ENCODE measurements around the gene PHOSPHO2. TPM values are rescaled to one million over a fixed set of nuclear protein-coding genes. Genes with fewer than 3 reads are reported as not detected.
"Not testable (repeated sequence)": the region's sequence is repeated elsewhere in the genome, so short reads cannot be mapped to it uniquely, and the experiment has no call there.

The PHOSPHO2 gene
- total RNA-seq, 5 donors from 2014 or later (not counting 1 experiment from before 2014, with no cell fraction given), result 3.6 to 8.6 (median 6.1) TPM

DNA sequence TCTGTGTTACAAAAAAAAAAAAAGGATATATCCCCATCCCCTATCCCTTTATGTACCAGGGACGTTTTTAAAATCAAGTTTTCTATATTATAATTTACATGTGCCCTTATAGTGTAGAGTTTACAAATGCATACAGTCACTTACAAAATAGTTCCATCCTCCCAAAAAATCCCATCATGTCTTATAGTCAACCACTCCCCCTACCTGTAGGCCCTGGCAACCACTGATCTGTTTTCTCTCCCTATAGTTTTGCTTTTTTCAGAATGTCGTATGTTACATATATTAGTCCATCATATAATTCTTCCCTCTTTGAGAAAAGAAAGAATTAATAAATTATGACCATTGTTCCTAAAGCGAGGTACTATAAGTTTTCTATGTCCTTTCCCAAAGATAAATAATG is 17.9 kb upstream of the PHOSPHO2 start:
- Histone ChIP-seq H3K27ac (ENCODE audit: low read length) (no peak overlapping the region), H3K36me3 (ENCODE audit: control insufficient read depth in 2 of 2, extremely low read depth in 1 of 2, insufficient read depth in 1 of 2, low read length in 1 of 2) (no peaks in the 10 kb centered on the region), H3K27me3 (replicated peaks in 1 of 2; ENCODE audit: control insufficient read depth in 2 of 2, extremely low read depth in 1 of 2, insufficient read depth in 2 of 2, low read length in 1 of 2) (peaks cover 0 to 10% of the 10 kb centered on the region in 2 experiments), H3K4me1 (ENCODE audit: control insufficient read depth in 1 of 2, extremely low read depth in 1 of 2, insufficient read depth in 2 of 2, low read length in 2 of 2) (no peaks in the 10 kb centered on the region), H3K4me3 (ENCODE audit: control insufficient read depth in 1 of 2, extremely low read depth in 1 of 2, low read length in 1 of 2) (no peak overlapping the region), H3K9me3 (peaks cover 2% of the 10 kb centered on the region)
- WGBS (ENCODE audit: insufficient coverage), result no CpG with 5 or more reads among the region's 3 CpGs
- Mint-ChIP-seq H3K27ac (no peak overlapping the region), H3K4me3 (no peak overlapping the region), H3K4me1 (no peaks in the 10 kb centered on the region), H3K27me3 (peaks cover 2 to 4% of the 10 kb centered on the region in 2 donors), H3K9me3 (no peaks in the 10 kb centered on the region), H3K36me3 (no peaks in the 10 kb centered on the region)
- ChIA-PET POLR2A (no interaction called here), CTCF (no interaction called here)
- no peak for ATAC-seq (replicated peaks in 1 of 4)
- no peak for DNase-seq

DNA sequence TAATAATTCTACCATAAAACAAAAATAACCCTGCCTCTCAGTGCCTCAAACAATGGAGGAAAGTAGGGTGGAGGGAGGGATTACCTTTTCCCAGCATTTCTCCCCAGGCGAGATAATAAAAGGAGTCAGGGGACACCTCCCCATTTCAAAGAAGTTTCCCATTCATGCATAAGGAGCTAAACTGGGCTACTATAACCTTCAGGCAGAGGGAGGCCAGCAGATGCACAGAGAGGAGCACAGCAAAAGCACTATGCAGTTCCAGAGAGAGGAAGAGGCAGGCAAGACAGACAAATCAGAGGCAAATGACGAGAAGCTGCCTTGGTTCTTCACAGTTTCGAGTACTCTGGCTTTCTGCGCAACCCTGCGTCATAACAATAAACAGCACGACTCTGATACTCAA is 17.4 kb upstream of the PHOSPHO2 start:
- no peak overlapping the region for H3K4me3 ChIP-seq (ENCODE audit: control insufficient read depth in 1 of 2, extremely low read depth in 1 of 2, low read length in 1 of 2)
- peaks cover 2 to 4% of the 10 kb centered on the region in 2 donors for H3K27me3 Mint-ChIP-seq
- peaks cover 2% of the 10 kb centered on the region for H3K9me3 ChIP-seq
- WGBS (ENCODE audit: insufficient coverage), result no CpG with 5 or more reads among the region's 6 CpGs
- H3K4me1 Mint-ChIP-seq, result no peaks in the 10 kb centered on the region
- no peaks in the 10 kb centered on the region for H3K36me3 ChIP-seq (ENCODE audit: control insufficient read depth in 2 of 2, extremely low read depth in 1 of 2, insufficient read depth in 1 of 2, low read length in 1 of 2)
- peaks cover 0 to 7% of the 10 kb centered on the region in 2 experiments for H3K27me3 ChIP-seq (replicated peaks in 1 of 2; ENCODE audit: control insufficient read depth in 2 of 2, extremely low read depth in 1 of 2, insufficient read depth in 2 of 2, low read length in 1 of 2)
- CTCF ChIA-PET, result interaction anchor here in 1 of 2 donors (1.1 kb wide), 1 partner anchor 9 kb away, joined by 3 read pairs; no protein-coding TSS in a partner anchor
- POLR2A ChIA-PET, result no interaction called here
- no peak overlapping the region for H3K27ac Mint-ChIP-seq
- no peaks in the 10 kb centered on the region for H3K4me1 ChIP-seq (ENCODE audit: control insufficient read depth in 1 of 2, extremely low read depth in 1 of 2, insufficient read depth in 2 of 2, low read length in 2 of 2)
- ATAC-seq (replicated peaks in 1 of 4), result no peak
- no peak for DNase-seq
- H3K36me3 Mint-ChIP-seq, result no peaks in the 10 kb centered on the region
- H3K9me3 Mint-ChIP-seq, result no peaks in the 10 kb centered on the region
- H3K4me3 Mint-ChIP-seq, result no peak overlapping the region
- no peak overlapping the region for H3K27ac ChIP-seq (ENCODE audit: low read length)

DNA sequence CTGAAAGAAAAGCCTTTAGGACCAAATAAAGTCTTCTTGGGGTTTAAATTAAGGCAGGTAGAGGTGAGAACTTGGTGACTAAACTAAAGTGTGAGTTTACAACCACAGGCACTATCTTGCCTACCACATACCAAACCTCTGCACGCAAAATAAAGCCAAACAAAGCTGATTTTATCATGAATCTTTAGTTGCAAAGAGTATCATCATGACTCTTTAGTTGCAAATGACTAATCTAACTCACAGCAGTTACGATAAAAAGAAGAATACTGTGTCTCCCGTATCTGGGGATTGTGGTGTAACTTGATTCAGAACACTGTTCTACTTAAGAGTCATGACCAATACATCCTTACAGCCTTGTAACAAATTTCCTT is 11.2 kb upstream of the PHOSPHO2 start:
- Mint-ChIP-seq H3K4me1 (peaks cover 0 to 16% (median 6%) of the 10 kb centered on the region in 3 donors), H3K27me3 (no peaks in the 10 kb centered on the region), H3K4me3 (no peak overlapping the region), H3K36me3 (no peaks in the 10 kb centered on the region), H3K27ac (peak overlapping the region; percentile 22 to 76), H3K9me3 (no peaks in the 10 kb centered on the region)
- DNase-seq, result peak in 1 of 35 experiments; percentile 59
- peak overlapping the region; percentile 48 for H3K27ac ChIP-seq (ENCODE audit: low read length)
- H3K36me3 ChIP-seq (ENCODE audit: control insufficient read depth in 2 of 2, extremely low read depth in 1 of 2, insufficient read depth in 1 of 2, low read length in 1 of 2), result no peaks in the 10 kb centered on the region
- ATAC-seq (replicated peaks in 1 of 4), result peak in 3 of 4 experiments; percentile 37 to 75 (median 43)
- H3K27me3 ChIP-seq (replicated peaks in 1 of 2; ENCODE audit: control insufficient read depth in 2 of 2, extremely low read depth in 1 of 2, insufficient read depth in 2 of 2, low read length in 1 of 2), result no peaks in the 10 kb centered on the region
- no peaks in the 10 kb centered on the region for H3K4me1 ChIP-seq (ENCODE audit: control insufficient read depth in 1 of 2, extremely low read depth in 1 of 2, insufficient read depth in 2 of 2, low read length in 2 of 2)
- H3K9me3 ChIP-seq, result peaks cover 2% of the 10 kb centered on the region
- no peak overlapping the region for H3K4me3 ChIP-seq (ENCODE audit: control insufficient read depth in 1 of 2, extremely low read depth in 1 of 2, low read length in 1 of 2)
- POLR2A ChIA-PET, result interaction anchor here in 1 of 2 donors (2.0 kb wide), 1 partner anchor 10 kb away, joined by 25 read pairs; the partner anchor contains the start of genes CFAP210 and PHOSPHO2
- whole genome bisulfite sequencing (ENCODE audit: insufficient coverage), result no CpG with 5 or more reads among the region's 3 CpGs
- CTCF ChIA-PET, result interaction anchor here in 1 of 2 donors (2.7 kb wide), 1 partner anchor 11 kb away, joined by 9 read pairs; the partner anchor contains the start of genes CFAP210 and PHOSPHO2

DNA sequence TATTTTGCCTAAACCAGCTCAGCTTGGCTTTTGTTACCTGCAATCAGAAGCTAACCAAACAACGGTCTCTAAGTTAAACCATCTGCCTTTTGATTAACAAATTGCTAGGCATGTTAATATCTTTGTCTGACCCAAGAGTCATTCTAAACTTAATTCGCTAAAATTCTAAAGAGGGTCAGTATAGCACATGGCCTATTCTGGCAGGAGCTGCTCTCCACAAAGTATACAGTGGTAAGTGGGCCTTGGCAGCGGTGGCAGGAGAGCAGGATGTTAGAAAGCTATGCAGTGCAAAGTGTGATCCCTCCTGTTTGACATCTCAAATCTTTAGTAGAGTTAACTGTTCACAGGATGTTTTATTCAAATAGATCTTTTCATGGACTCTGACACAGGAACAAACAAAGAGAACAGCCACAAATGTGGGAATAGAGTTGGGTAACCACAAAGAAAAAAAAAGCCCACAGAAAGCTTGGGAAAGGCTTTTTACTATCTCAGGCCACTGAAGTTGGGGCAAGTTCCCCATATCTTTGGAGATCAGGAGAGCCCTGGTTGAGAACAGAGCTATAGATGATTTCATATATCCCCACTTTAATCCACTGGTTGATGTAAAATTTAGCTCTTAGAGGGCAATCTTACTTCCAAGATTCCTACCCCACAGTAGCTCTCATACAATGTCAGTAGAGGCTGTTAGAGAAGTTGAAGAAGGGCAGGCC is 10.7 kb upstream of the PHOSPHO2 start:
- Histone ChIP-seq H3K36me3 (ENCODE audit: control insufficient read depth in 2 of 2, extremely low read depth in 1 of 2, insufficient read depth in 1 of 2, low read length in 1 of 2) (no peaks in the 10 kb centered on the region), H3K27ac (ENCODE audit: low read length) (peak overlapping the region; percentile 48), H3K27me3 (replicated peaks in 1 of 2; ENCODE audit: control insufficient read depth in 2 of 2, extremely low read depth in 1 of 2, insufficient read depth in 2 of 2, low read length in 1 of 2) (no peaks in the 10 kb centered on the region), H3K9me3 (peaks cover 2% of the 10 kb centered on the region), H3K4me1 (ENCODE audit: control insufficient read depth in 1 of 2, extremely low read depth in 1 of 2, insufficient read depth in 2 of 2, low read length in 2 of 2) (no peaks in the 10 kb centered on the region), H3K4me3 (ENCODE audit: control insufficient read depth in 1 of 2, extremely low read depth in 1 of 2, low read length in 1 of 2) (no peak overlapping the region)
- Mint-ChIP-seq H3K27me3 (no peaks in the 10 kb centered on the region), H3K36me3 (peaks cover 3% of the 10 kb centered on the region), H3K4me3 (no peak overlapping the region), H3K4me1 (peaks cover 0 to 16% (median 6%) of the 10 kb centered on the region in 3 donors), H3K9me3 (peaks cover 0 to 4% (median 0%) of the 10 kb centered on the region in 3 donors), H3K27ac (peak overlapping the region; percentile 42 to 76)
- DNase-seq, result peak in 1 of 35 experiments; percentile 20
- ChIA-PET POLR2A (interaction anchor here in 1 of 2 donors (2.0 kb wide), 1 partner anchor 10 kb away, joined by 25 read pairs; the partner anchor contains the start of genes CFAP210 and PHOSPHO2), CTCF (interaction anchor here in 1 of 2 donors (2.7 kb wide), 1 partner anchor 10 kb away, joined by 9 read pairs; the partner anchor contains the start of genes CFAP210 and PHOSPHO2)
- WGBS (ENCODE audit: insufficient coverage), result 70% methylated on average over 2 of the region's 3 CpGs
- ATAC-seq (replicated peaks in 1 of 4), result peak in 2 of 4 experiments; percentile 35 to 52

DNA sequence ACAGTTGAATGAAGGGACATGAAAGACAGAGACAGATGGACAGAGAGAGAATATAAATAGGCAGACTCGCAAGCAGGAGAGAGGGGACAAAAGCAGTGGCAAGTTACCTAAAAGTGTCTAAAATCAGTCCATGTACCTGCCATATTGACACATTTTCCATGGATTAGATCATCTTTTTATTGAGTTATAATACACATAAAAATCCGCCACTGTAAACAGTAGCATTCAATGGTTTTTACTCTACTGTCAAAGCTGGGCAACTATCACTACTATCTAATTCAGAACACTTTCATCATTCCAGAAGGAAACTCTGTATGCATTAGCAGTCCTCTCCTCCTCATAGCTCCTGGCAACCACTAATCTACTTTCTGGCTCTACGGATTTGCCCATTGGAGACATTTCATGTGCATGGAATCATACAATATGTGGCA is 10.1 kb upstream of the PHOSPHO2 start:
- peaks cover 0 to 7% (median 0%) of the 10 kb centered on the region in 3 donors for H3K9me3 Mint-ChIP-seq
- H3K4me3 Mint-ChIP-seq, result no peak overlapping the region
- 100% methylated on average over 1 of the region's 3 CpGs for WGBS (ENCODE audit: insufficient coverage)
- Histone ChIP-seq H3K27me3 (replicated peaks in 1 of 2; ENCODE audit: control insufficient read depth in 2 of 2, extremely low read depth in 1 of 2, insufficient read depth in 2 of 2, low read length in 1 of 2) (no peaks in the 10 kb centered on the region), H3K36me3 (ENCODE audit: control insufficient read depth in 2 of 2, extremely low read depth in 1 of 2, insufficient read depth in 1 of 2, low read length in 1 of 2) (no peaks in the 10 kb centered on the region), H3K9me3 (peaks cover 2% of the 10 kb centered on the region), H3K4me1 (ENCODE audit: control insufficient read depth in 1 of 2, extremely low read depth in 1 of 2, insufficient read depth in 2 of 2, low read length in 2 of 2) (no peaks in the 10 kb centered on the region), H3K27ac (ENCODE audit: low read length) (peak overlapping the region; percentile 48), H3K4me3 (ENCODE audit: control insufficient read depth in 1 of 2, extremely low read depth in 1 of 2, low read length in 1 of 2) (no peak overlapping the region)
- no peaks in the 10 kb centered on the region for H3K27me3 Mint-ChIP-seq
- ChIA-PET CTCF (interaction anchor here in 1 of 2 donors (0.7 to 2.7 kb wide), 2 partner anchors 10 to 40 kb away, joined by 3 to 9 read pairs; partner anchors contain the start of genes CFAP210 and PHOSPHO2), POLR2A (interaction anchor here in 1 of 2 donors (2.0 kb wide), 1 partner anchor 9 kb away, joined by 25 read pairs; the partner anchor contains the start of genes CFAP210 and PHOSPHO2)
- H3K27ac Mint-ChIP-seq, result no peak overlapping the region
- ATAC-seq (replicated peaks in 1 of 4), result no peak
- H3K4me1 Mint-ChIP-seq, result peaks cover 0 to 16% (median 6%) of the 10 kb centered on the region in 3 donors
- DNase-seq, result no peak
- peaks cover 6% of the 10 kb centered on the region for H3K36me3 Mint-ChIP-seq

DNA sequence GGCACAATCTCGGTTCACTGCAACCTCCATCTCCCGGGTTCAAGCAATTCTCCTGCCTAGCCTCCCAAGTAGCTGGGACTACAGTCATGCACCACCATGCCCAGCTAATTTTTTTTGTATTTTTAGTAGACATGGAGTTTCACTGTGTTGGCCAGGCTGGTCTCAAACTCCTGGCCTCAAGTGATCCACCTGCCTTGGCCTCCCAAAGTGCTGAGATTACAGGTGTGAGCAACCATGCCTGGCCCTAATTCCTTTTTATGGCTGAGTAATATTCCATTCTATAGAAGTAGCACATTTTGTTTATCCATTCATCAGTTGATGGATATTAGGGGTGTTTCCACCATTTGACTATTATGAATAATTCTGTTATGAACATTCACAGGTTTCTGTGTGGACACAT is 9.6 kb upstream of the PHOSPHO2 start:
- not testable (repeated sequence) for H3K27me3 Mint-ChIP-seq; H3K27me3 ChIP-seq (replicated peaks in 1 of 2; ENCODE audit: control insufficient read depth in 2 of 2, extremely low read depth in 1 of 2, insufficient read depth in 2 of 2, low read length in 1 of 2); ATAC-seq (replicated peaks in 1 of 4); H3K4me3 Mint-ChIP-seq; H3K4me1 ChIP-seq (ENCODE audit: control insufficient read depth in 1 of 2, extremely low read depth in 1 of 2, insufficient read depth in 2 of 2, low read length in 2 of 2); H3K27ac Mint-ChIP-seq; H3K36me3 Mint-ChIP-seq; H3K4me3 ChIP-seq (ENCODE audit: control insufficient read depth in 1 of 2, extremely low read depth in 1 of 2, low read length in 1 of 2); H3K36me3 ChIP-seq (ENCODE audit: control insufficient read depth in 2 of 2, extremely low read depth in 1 of 2, insufficient read depth in 1 of 2, low read length in 1 of 2); H3K27ac ChIP-seq (ENCODE audit: low read length); H3K9me3 ChIP-seq; DNase-seq
- H3K4me1 Mint-ChIP-seq, result peaks cover 0 to 16% (median 6%) of the 10 kb centered on the region in 3 donors
- H3K9me3 Mint-ChIP-seq, result peaks cover 0 to 11% (median 2%) of the 10 kb centered on the region in 3 donors
- ChIA-PET CTCF (interaction anchor here in 1 of 2 donors (0.7 to 2.7 kb wide), 2 partner anchors 9 to 40 kb away, joined by 3 to 9 read pairs; partner anchors contain the start of genes CFAP210 and PHOSPHO2), POLR2A (interaction anchor here in 1 of 2 donors (2.0 kb wide), 1 partner anchor 9 kb away, joined by 25 read pairs; the partner anchor contains the start of genes CFAP210 and PHOSPHO2)
- no CpG with 5 or more reads among the region's 2 CpGs for WGBS (ENCODE audit: insufficient coverage)
